Measurements from ENCODE around the gene CBY2. TPM values are rescaled to one million over a fixed set of nuclear protein-coding genes. Genes with fewer than 3 reads are reported as not detected.
"Not testable (repeated sequence)": the region's sequence is repeated elsewhere in the genome, so short reads cannot be mapped to it uniquely, and the experiment has no call there.

The CBY2 gene
- total and polyA plus RNA-seq, 3 donors from 2014 or later: 34.3 to 115 (median 49.1) TPM

DNA sequence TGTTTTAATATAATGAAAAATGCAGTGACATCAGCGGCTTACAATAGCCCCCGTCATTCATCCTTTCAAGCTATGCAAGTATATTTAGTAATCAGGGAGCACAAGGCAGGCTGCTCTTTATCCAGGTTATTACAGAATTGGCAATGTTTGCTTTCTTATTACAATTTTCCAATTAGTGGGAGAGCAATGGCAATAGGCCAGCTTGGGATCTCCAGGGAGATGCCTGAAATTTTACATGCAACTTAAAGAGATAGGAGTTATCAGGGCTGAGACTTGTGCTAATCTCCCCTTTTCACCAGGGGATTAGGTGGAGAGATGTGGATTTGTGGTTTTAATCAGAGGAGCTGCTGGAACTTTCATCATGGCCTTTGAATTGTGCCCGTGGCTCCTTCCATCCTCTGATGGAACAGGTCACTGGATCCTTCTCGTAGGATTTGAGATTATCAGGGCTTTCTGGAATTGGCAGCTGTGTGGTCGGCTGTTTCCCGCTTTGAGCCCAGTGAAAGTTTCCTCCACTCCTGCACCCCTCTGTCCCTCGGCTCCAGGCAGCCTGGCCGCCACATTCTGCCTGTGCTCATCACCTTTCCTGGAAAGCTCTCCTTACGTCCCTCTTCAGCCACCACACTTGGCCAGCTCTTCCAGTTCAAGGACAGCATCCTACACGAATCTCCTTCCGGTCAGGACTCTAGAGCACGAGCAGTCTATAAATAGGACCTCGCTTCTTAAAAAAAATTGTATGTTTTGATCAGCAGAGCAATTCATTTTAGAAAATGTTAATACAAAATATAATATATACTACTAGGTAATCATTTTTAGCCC, 47.0 kb downstream of the CBY2 start:
- no peaks in the 10 kb centered on the region for H3K27me3 ChIP-seq
- intact Hi-C loops (cut with DNase I; ENCODE audit: low total_unique reads): no loop called here
- no peak for DNase-seq
- peaks cover 4% of the 10 kb centered on the region for H3K4me1 ChIP-seq
- no peak overlapping the region for H3K27ac ChIP-seq
- 39 to 43% methylated on average over 13 of the region's 13 CpGs for WGBS, 2 donors
- H3K9me3 ChIP-seq: no peaks in the 10 kb centered on the region
- H3K4me3 ChIP-seq: no peak overlapping the region
- no peaks in the 10 kb centered on the region for H3K36me3 ChIP-seq (ENCODE audit: low read depth, missing control alignments)
- TF ChIP-seq POLR2A (IDR thresholded peaks at IDR 0.05): no peak
- TF ChIP-seq, protein P1, sequence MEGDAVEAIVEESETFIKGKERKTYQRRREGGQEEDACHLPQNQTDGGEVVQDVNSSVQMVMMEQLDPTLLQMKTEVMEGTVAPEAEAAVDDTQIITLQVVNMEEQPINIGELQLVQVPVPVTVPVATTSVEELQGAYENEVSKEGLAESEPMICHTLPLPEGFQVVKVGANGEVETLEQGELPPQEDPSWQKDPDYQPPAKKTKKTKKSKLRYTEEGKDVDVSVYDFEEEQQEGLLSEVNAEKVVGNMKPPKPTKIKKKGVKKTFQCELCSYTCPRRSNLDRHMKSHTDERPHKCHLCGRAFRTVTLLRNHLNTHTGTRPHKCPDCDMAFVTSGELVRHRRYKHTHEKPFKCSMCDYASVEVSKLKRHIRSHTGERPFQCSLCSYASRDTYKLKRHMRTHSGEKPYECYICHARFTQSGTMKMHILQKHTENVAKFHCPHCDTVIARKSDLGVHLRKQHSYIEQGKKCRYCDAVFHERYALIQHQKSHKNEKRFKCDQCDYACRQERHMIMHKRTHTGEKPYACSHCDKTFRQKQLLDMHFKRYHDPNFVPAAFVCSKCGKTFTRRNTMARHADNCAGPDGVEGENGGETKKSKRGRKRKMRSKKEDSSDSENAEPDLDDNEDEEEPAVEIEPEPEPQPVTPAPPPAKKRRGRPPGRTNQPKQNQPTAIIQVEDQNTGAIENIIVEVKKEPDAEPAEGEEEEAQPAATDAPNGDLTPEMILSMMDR (IDR thresholded peaks at IDR 0.05): no peak

DNA sequence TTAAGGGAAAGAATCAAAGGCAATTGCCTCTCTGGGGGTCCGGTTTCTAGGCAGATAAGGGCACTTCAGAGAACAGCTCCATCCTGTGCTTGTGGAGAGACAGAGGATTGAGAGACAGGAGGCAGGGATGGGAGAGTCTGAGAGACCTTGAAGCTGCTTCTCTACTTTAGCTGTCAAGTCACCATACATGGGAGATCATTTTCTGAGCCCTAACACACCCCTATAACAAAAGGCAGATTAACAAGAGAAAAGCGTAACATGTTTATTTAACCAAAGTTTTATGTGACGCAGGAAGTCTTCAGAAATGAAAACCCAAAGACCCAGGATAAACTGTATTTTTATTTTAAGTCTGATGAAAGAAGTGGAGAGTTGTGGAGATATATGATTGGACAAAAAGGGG, 48.4 kb downstream of the CBY2 start:
- Histone ChIP-seq H3K4me1 (peaks cover 4% of the 10 kb centered on the region), H3K36me3 (ENCODE audit: low read depth, missing control alignments) (no peaks in the 10 kb centered on the region), H3K9me3 (no peaks in the 10 kb centered on the region), H3K4me3 (no peak overlapping the region), H3K27ac (no peak overlapping the region), H3K27me3 (no peaks in the 10 kb centered on the region)
- DNase-seq: no peak
- WGBS, 2 donors: 87 to 94% methylated on average over 3 of the region's 3 CpGs
- intact Hi-C loops (cut with DNase I; ENCODE audit: low total_unique reads): no loop called here
- TF ChIP-seq, protein P1 (IDR thresholded peaks at IDR 0.05): no peak
- TF ChIP-seq POLR2A (IDR thresholded peaks at IDR 0.05): no peak

DNA sequence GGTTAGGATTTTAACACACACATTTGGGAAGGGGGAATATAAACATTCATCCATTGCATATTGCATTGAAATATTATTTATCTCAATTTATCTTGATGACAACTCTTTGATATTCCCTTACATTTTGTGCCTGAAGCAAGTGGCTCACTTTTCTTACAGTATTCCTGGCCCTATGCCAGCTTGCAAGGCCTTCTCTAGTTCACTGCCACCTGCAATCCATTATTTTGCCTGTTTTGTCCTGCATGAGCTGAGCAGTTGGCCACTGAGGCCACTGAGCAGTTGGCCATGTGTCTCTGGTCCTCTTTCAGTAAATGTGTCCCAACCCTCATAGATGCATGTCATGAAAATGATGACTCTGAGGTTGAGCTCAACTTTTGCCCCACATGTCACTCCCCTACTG, 49.8 kb downstream of the CBY2 start:
- intact Hi-C loops (cut with DNase I; ENCODE audit: low total_unique reads): no loop called here

DNA sequence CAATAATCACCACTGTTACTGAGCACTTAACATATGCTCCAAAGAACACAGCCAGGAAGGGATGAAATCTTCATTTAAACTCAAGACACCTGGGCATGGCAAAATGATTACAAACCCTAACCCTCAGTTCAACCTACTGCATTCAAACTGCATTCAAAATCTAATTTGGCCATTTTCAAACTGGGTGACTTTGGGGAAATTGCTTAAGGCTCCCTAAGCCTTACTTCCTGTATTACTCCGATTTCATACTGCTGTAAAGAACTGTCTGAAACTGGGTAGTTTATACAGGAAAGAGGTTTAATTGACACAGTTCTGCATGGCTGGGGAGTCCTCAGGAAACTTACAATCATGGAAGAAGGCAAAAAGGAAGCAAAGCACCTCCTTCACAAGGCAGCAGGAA, 50.4 kb downstream of the CBY2 start:
- no peak overlapping the region for H3K4me3 ChIP-seq
- no peak for TF ChIP-seq POLR2A (IDR thresholded peaks at IDR 0.05)
- TF ChIP-seq, protein P1 (IDR thresholded peaks at IDR 0.05): no peak
- H3K36me3 ChIP-seq (ENCODE audit: low read depth, missing control alignments): no peaks in the 10 kb centered on the region
- DNase-seq: no peak
- H3K27ac ChIP-seq: no peak overlapping the region
- WGBS, 2 donors: 81 to 83% methylated on average over 1 of the region's 1 CpG
- no peaks in the 10 kb centered on the region for H3K9me3 ChIP-seq
- no peaks in the 10 kb centered on the region for H3K27me3 ChIP-seq
- intact Hi-C loops (cut with DNase I; ENCODE audit: low total_unique reads): no loop called here
- H3K4me1 ChIP-seq: peaks cover 4% of the 10 kb centered on the region

More for the DNA sequence above, 49.8 kb downstream of the CBY2 start:
- Histone ChIP-seq H3K4me3 (no peak overlapping the region), H3K36me3 (ENCODE audit: low read depth, missing control alignments) (no peaks in the 10 kb centered on the region), H3K9me3 (no peaks in the 10 kb centered on the region), H3K4me1 (peaks cover 4% of the 10 kb centered on the region), H3K27me3 (no peaks in the 10 kb centered on the region), H3K27ac (no peak overlapping the region)
- TF ChIP-seq POLR2A (IDR thresholded peaks at IDR 0.05): no peak
- TF ChIP-seq, protein P1 (IDR thresholded peaks at IDR 0.05): no peak
- no peak for DNase-seq

DNA sequence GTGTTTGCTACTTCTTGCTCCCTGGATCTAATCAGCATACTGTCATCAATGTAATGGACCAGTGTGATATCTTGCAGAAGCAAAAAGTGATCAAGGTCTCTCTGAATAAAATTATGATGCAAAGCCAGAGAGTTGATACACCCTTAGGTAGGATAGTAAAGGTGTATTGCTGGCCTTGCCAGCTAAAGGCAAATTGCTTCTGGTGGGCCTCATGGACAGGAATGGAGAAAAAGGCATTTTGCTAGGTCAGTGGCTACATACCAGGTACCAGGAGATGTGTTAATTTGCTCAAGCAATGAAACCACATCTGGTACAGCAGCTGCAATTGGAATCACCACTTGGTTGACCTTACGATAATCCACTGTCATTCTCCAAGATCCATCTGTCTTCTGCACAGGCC, 54.4 kb downstream of the CBY2 start:
- H3K27me3 ChIP-seq; H3K4me3 ChIP-seq; H3K27ac ChIP-seq; H3K9me3 ChIP-seq; DNase-seq; H3K36me3 ChIP-seq (ENCODE audit: low read depth, missing control alignments); intact Hi-C loops (cut with DNase I; ENCODE audit: low total_unique reads); H3K4me1 ChIP-seq: not testable (repeated sequence)
- WGBS, 2 donors: 91 to 95% methylated on average over 1 of the region's 1 CpG

DNA sequence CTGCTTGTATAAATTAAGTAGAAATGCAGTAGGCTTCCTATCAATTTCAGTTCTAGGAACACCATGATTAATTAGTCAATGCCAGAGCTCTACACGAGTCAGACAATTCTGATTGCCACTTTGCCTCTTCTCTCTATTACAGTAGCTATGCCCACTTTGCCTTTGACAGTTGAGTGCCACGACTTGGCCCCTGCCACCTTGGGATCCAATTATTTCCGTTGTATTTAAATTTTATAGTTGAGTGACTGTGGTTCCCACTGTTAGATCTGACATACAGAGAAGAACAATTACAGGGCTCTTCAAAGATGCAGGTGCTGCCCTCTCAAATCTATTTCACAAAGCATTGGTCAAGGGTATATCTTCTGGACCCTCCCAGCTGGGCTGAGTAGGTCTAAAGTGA, 55.5 kb downstream of the CBY2 start:
- H3K4me3 ChIP-seq; H3K4me1 ChIP-seq; H3K36me3 ChIP-seq (ENCODE audit: low read depth, missing control alignments); H3K27ac ChIP-seq; H3K9me3 ChIP-seq; DNase-seq; H3K27me3 ChIP-seq; intact Hi-C loops (cut with DNase I; ENCODE audit: low total_unique reads): not testable (repeated sequence)
- 70 to 75% methylated on average over 3 of the region's 3 CpGs for WGBS, 2 donors
